HCT116 (cell line): ENCODE results near the gene KCND2. TPM values are rescaled to one million over a fixed set of nuclear protein-coding genes. Genes with fewer than 3 reads are reported as not detected.

ENCODE experiments used
- ATAC-seq: fragments of 200-7000 bp; cut with Tn5 transposase; 2 replicates; pipeline ENCODE4 v1.9.1; 2020; ENCODE audit warnings: mild to moderate bottlenecking, moderate library complexity
- BruUV-seq: library from RNA; stranded (reverse); fragments of 400-500 nt; replicated peaks from 2 replicates; lab custom pipeline; 2021; lab: Mats Ljungman, UMichigan
- CTCF ChIA-PET: fragments of 300-600 bp; sonication (Branson Sonifier 250); formaldehyde crosslinking; loops from one replicate; lab custom pipeline; 2021; ENCODE audit warnings: antibody characterized with exemption; lab: Charles Lee
- POLR2A ChIA-PET: fragments of 300-600, 350-600 bp; sonication (Branson Sonifier 250); formaldehyde crosslinking; loops from one replicate; lab custom pipeline; 2021; ENCODE audit warnings: antibody characterized with exemption; lab: Charles Lee
- RAD21 ChIA-PET, 2 experiments: fragments of 300-600 bp; sonication (Branson Sonifier 250); formaldehyde crosslinking; loops; one replicate each; lab custom pipeline; 2023; ENCODE audit warnings: low total read pairs in 2 of 2; ENCODE audit not compliant: uncharacterized antibody in 2 of 2, unreplicated experiment in 2 of 2, low non-redundant PET in 1 of 2; lab: Charles Lee
- DNase-seq: peaks from one replicate; pipeline ENCODE4 v3.0.0-alpha.2; 2010; ENCODE audit warnings: low read depth, low spot score
- H2AFZ ChIP-seq: fragments of 200-600 bp; shearing (Covaris generic), sonication (generic); 2 replicates; pipeline ENCODE4 v1.6.1; 2017; ENCODE audit warnings: low read depth, mixed run types, mixed read lengths, antibody characterized with exemption, low read length; ENCODE audit not compliant: poor library complexity, severe bottlenecking
- H3K27ac ChIP-seq: 2 replicates; pipeline ENCODE4 v1.5.1; 2012; ENCODE audit warnings: low read depth, low read length
- H3K27me3 ChIP-seq: fragments of 200-600 bp; sonication (generic); 2 replicates; pipeline ENCODE4 v1.6.1; 2016; ENCODE audit warnings: mixed run types, low read length, mixed read lengths; ENCODE audit not compliant: insufficient read depth
- H3K36me3 ChIP-seq, 2 experiments: fragments of 200-500 bp in 1 of 2; fragments of 200-600 bp in 1 of 2; sonication (Bioruptor generic) in 1 of 2; sonication (generic) in 1 of 2; 2 replicates each; pipeline versions ENCODE4 v1.5.1 to v1.6.1; 2014 to 2016; ENCODE audit warnings: low read length in 2 of 2, inconsistent platforms in 1 of 2, mixed read lengths in 1 of 2, mixed run types in 1 of 2; ENCODE audit not compliant: insufficient read depth in 2 of 2, control insufficient read depth in 1 of 2
- H3K4me1 ChIP-seq, 2 experiments: fragments of 200-600 bp in 1 of 2; sonication (generic) in 1 of 2; 2 replicates each; pipeline versions ENCODE4 v1.5.1 to v1.6.1; 2012 to 2017; ENCODE audit warnings: low read length in 2 of 2, inconsistent platforms in 1 of 2, mild to moderate bottlenecking in 1 of 2, mixed read lengths in 1 of 2, mixed run types in 1 of 2, moderate library complexity in 1 of 2; ENCODE audit not compliant: insufficient read depth in 2 of 2, control insufficient read depth in 1 of 2
- H3K4me2 ChIP-seq: fragments of 200-600 bp; sonication (generic); 2 replicates; pipeline ENCODE4 v1.6.1; 2017; ENCODE audit warnings: mixed run types, low read length, mixed read lengths
- H3K4me3 ChIP-seq, 2 experiments: fragments of 200-600 bp in 1 of 2; sonication (generic) in 1 of 2; replicated peaks in 1 of 2; 2 replicates each; pipeline ENCODE4 v1.5.1; 2011 to 2016; ENCODE audit warnings: low read length in 2 of 2, control low read depth in 1 of 2, low read depth in 1 of 2, mild to moderate bottlenecking in 1 of 2, mixed read lengths in 1 of 2, mixed run types in 1 of 2
- H3K79me2 ChIP-seq: fragments of 200-600 bp; sonication (generic); 2 replicates; pipeline ENCODE4 v1.6.1; 2017; ENCODE audit warnings: mild to moderate bottlenecking, mixed run types, low read length, moderate library complexity, mixed read lengths; ENCODE audit not compliant: insufficient read depth
- H3K9ac ChIP-seq: fragments of 200-600 bp; sonication (generic); 2 replicates; pipeline ENCODE4 v1.6.1; 2016; ENCODE audit warnings: low read length, mixed read lengths
- H3K9me2 ChIP-seq: fragments of 200-600 bp; sonication (generic), shearing (Covaris generic); 2 replicates; pipeline ENCODE4 v1.6.1; 2017; ENCODE audit warnings: mixed run types, mild to moderate bottlenecking, moderate library complexity; ENCODE audit not compliant: insufficient read depth
- H3K9me3 ChIP-seq, 2 experiments: fragments of 200-500 bp in 1 of 2; fragments of 200-600 bp in 1 of 2; sonication (Bioruptor generic) in 1 of 2; sonication (generic) in 1 of 2; 2 replicates each; pipeline ENCODE4 v1.6.1; 2014 to 2017; ENCODE audit warnings: low read length in 2 of 2, mixed read lengths in 2 of 2, inconsistent platforms in 1 of 2, low read depth in 1 of 2, mild to moderate bottlenecking in 1 of 2, mixed run types in 1 of 2, moderate library complexity in 1 of 2; ENCODE audit not compliant: control insufficient read depth in 1 of 2, insufficient read depth in 1 of 2
- H4K20me1 ChIP-seq: fragments of 200-600 bp; sonication (generic), shearing (Covaris generic); 2 replicates; pipeline ENCODE4 v1.6.1; 2017; ENCODE audit warnings: mixed run types, mild to moderate bottlenecking, moderate library complexity; ENCODE audit not compliant: insufficient read depth
- ATF3 ChIP-seq: IDR thresholded peaks from 2 replicates; pipeline ENCODE4 v1.6.1; 2012
- CBX3 ChIP-seq: IDR thresholded peaks from 2 replicates; pipeline ENCODE4 v1.6.1; 2012; ENCODE audit warnings: low read depth
- CTCF ChIP-seq, 3 experiments: fragments of 200-600 bp in 1 of 3; sonication (generic) in 1 of 3; IDR thresholded peaks in 2 of 3; conservative IDR thresholded peaks in 1 of 3; 2 replicates each; pipeline ENCODE4 v1.5.1; 2012 to 2017; ENCODE audit warnings: low read depth in 2 of 3, low read length in 2 of 3, antibody characterized with exemption in 1 of 3, borderline replicate concordance in 1 of 3, control low read depth in 1 of 3, mild to moderate bottlenecking in 1 of 3, mixed read lengths in 1 of 3, mixed run types in 1 of 3, moderate library complexity in 1 of 3; ENCODE audit not compliant: insufficient read depth in 1 of 3
- EGR1 ChIP-seq: IDR thresholded peaks from 2 replicates; pipeline ENCODE4 v1.6.1; 2012; ENCODE audit warnings: low read depth
- ELF1 ChIP-seq: IDR thresholded peaks from 2 replicates; pipeline ENCODE4 v1.6.1; 2012; ENCODE audit warnings: low read depth, borderline replicate concordance
- FOSL1 ChIP-seq: IDR thresholded peaks from 2 replicates; pipeline ENCODE4 v1.6.1; 2012; ENCODE audit warnings: low read depth
- JUND ChIP-seq: IDR thresholded peaks from 2 replicates; pipeline ENCODE4 v1.6.1; 2012
- POLR2AphosphoS5 ChIP-seq: IDR thresholded peaks from 2 replicates; pipeline ENCODE4 v1.6.1; 2011; ENCODE audit warnings: mild to moderate bottlenecking, low read depth, low read length, moderate library complexity
- RAD21 ChIP-seq: IDR thresholded peaks from 2 replicates; pipeline ENCODE4 v1.6.1; 2012; ENCODE audit warnings: low read depth, mild to moderate bottlenecking
- REST ChIP-seq: IDR thresholded peaks from 2 replicates; pipeline ENCODE4 v1.6.1; 2012; ENCODE audit warnings: low read depth
- SP1 ChIP-seq: IDR thresholded peaks from 2 replicates; pipeline ENCODE4 v1.6.1; 2012; ENCODE audit warnings: low read depth
- ZNF274 ChIP-seq: fragments of 200-500 bp; sonication (Bioruptor generic); IDR thresholded peaks from 2 replicates; pipeline ENCODE4 v1.6.1; 2014; ENCODE audit warnings: mild to moderate bottlenecking, low read depth, low read length, inconsistent platforms
- intact Hi-C: fragments of 100-400 bp; cut with micrococcal nuclease; formaldehyde crosslinking; loops from 2 replicates; pipeline ENCODE4 v1.10.0; 2022
- total RNA-seq: library from RNA; stranded (reverse); gene quantifications from one replicate; pipeline ENCODE4 v1.2.1, GENCODE V29; 2021; ENCODE audit not compliant: unreplicated experiment
- TF ChIP-seq, protein P1 (sequence below): IDR thresholded peaks from 2 replicates; pipeline ENCODE4 v1.6.1; 2011; ENCODE audit warnings: mild to moderate bottlenecking, low read length, moderate library complexity; ENCODE audit not compliant: insufficient replicate concordance; ENCODE audit errors: extremely low read depth
- TF ChIP-seq, protein P2 (sequence below): IDR thresholded peaks from 2 replicates; pipeline ENCODE4 v1.6.1; 2012

KCND2 gene
- total RNA-seq, 1 experiment from 2014 or later: 0.05 TPM

DNA sequence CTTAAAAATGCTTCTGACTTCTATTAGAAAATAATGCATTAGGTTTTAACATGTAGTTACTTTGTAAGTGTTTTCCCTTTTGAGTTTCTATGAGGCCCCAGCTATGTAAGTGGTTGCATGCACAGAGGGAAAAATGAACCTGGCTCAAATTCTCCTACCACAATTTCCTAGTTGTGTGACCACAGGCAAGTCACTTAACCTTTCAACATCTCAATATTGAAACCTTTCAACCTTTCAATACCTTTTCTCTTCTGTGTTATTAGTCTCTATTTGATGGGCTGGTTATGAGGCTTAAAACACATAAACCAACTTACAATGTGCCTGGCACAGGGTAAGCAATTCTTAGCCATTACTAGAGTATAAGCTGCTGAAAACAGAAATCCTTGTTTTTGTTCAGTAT, 203.0 kb downstream of the KCND2 start:
- no peaks in the 10 kb centered on the region for H3K9me3 ChIP-seq
- H3K27me3 ChIP-seq: no peaks in the 10 kb centered on the region
- ATAC-seq (no peak), DNase-seq (no peak)
- H3K79me2 ChIP-seq: no peaks in the 10 kb centered on the region
- ChIA-PET RAD21 (no interaction called here), CTCF (no interaction called here), POLR2A (no interaction called here)
- no peaks in the 10 kb centered on the region for H4K20me1 ChIP-seq
- H3K9ac ChIP-seq: no peak overlapping the region
- H3K27ac ChIP-seq: no peak overlapping the region
- BruUV-seq: no TSS peak
- H3K36me3 ChIP-seq: no peaks in the 10 kb centered on the region
- H3K4me2 ChIP-seq: no peak overlapping the region
- TF ChIP-seq ATF3 (no peak), EGR1 (no peak), SP1 (no peak), RAD21 (no peak), CTCF (IDR thresholded peaks at IDR 0.05 in 2 of 3, conservative IDR thresholded peaks at IDR 0.05 in 1 of 3; ENCODE audit: borderline replicate concordance in 1 of 3, insufficient read depth in 1 of 3, low read depth in 2 of 3, low read length in 2 of 3) (no peak), CBX3 (no peak), JUND (no peak), POLR2AphosphoS5 (no peak), ELF1 (no peak), ZNF274 (no peak), FOSL1 (no peak), REST (no peak)
- TF ChIP-seq, protein P1, sequence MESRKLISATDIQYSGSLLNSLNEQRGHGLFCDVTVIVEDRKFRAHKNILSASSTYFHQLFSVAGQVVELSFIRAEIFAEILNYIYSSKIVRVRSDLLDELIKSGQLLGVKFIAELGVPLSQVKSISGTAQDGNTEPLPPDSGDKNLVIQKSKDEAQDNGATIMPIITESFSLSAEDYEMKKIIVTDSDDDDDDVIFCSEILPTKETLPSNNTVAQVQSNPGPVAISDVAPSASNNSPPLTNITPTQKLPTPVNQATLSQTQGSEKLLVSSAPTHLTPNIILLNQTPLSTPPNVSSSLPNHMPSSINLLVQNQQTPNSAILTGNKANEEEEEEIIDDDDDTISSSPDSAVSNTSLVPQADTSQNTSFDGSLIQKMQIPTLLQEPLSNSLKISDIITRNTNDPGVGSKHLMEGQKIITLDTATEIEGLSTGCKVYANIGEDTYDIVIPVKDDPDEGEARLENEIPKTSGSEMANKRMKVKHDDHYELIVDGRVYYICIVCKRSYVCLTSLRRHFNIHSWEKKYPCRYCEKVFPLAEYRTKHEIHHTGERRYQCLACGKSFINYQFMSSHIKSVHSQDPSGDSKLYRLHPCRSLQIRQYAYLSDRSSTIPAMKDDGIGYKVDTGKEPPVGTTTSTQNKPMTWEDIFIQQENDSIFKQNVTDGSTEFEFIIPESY: no peak
- TF ChIP-seq, protein P2, sequence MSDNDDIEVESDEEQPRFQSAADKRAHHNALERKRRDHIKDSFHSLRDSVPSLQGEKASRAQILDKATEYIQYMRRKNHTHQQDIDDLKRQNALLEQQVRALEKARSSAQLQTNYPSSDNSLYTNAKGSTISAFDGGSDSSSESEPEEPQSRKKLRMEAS: no peak
- H3K4me1 ChIP-seq: no peaks in the 10 kb centered on the region
- intact Hi-C loops: no loop called here
- H3K9me2 ChIP-seq: no peaks in the 10 kb centered on the region
- no peak overlapping the region for H3K4me3 ChIP-seq
- H2AFZ ChIP-seq: no peak overlapping the region
